Lower leg skin (tissue), 3 donors: Measurements from ENCODE around the gene TMEM184A.

ENCODE experiments used
- CTCF ChIP-seq, 3 donors: fragments of 450-650 bp; IDR thresholded peaks; one replicate each; pipeline ENCODE4 v1.5.1; 2016; ENCODE audit warnings: antibody characterized with exemption in 3 of 3, mild to moderate bottlenecking in 3 of 3, moderate library complexity in 2 of 3
- POLR2A ChIP-seq, 2 donors: fragments of 450-650 bp; IDR thresholded peaks; one replicate each; pipeline ENCODE4 v1.6.1; 2016 to 2017; ENCODE audit warnings: antibody characterized with exemption in 2 of 2, mild to moderate bottlenecking in 1 of 2, moderate library complexity in 1 of 2

DNA sequence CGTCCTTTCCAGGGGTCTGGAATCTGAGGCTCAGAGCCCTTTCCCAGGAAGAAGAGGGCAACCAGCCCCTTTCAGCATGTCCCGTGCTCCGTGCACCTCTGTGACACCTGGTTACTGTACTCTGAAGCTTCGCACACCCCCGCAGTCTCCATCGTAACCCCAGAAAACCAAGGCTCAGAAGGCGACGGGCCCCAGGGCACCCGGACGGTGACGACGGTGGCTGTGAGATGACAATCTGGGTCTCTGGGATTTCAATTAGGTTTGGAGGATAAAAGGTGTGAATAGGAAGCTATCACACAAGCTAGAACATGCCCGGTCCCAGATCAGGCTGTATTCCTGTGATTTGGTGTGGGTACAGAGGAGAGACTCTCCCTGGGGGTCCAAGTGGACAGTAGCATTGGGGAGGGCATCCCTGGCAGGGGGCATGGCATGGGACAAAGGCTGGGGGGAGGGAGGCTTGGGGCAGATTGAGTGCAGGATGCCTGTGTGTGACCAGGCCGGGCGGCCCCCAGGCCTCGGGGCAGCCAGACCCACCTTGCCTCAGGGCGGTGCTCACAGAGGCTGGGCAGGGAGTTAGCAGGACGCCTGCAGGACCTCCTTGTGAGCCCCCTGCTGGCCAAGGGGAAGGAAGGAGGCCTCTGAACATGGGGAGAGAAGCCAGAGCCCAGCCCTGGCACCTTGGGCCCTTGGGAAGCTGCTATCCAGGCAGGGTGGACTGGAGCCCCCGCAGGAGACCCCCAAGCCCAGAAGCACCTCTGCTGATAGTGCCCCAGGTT, 37.3 kb upstream of the TMEM184A start:
- TF ChIP-seq POLR2A (IDR thresholded peaks at IDR 0.05) (no peak), CTCF (IDR thresholded peaks at IDR 0.05) (no peak)
